ENCODE data around the gene CCDC191. TPM values are rescaled to one million over a fixed set of nuclear protein-coding genes. Genes with fewer than 3 reads are reported as not detected.

The CCDC191 gene
- total RNA-seq, 2 donors from 2014 or later, result 1.4 to 2.3 TPM

DNA sequence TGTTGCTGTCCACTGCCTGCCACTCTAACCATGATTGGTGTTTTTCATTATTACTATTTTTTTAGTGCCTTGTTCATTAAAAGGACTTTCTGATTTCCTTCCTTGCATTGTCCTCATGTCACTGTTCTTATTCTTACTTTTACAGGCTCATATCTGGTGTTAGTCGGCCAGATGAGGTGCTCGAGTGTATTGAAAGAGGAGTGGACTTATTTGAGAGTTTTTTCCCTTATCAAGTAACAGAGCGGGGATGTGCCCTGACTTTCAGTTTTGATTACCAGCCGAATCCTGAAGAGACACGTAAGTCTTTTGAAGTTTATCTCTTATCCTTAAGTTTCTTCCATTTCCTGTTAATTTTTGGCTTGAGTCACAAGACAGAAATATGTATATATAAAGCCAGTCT lies 23.4 kb upstream of the CCDC191 start:
- no peak overlapping the region for H3K4me3 Mint-ChIP-seq
- H3K27ac Mint-ChIP-seq, result peak overlapping the region; percentile 2
- no peaks in the 10 kb centered on the region for H3K27me3 Mint-ChIP-seq
- no peak for ATAC-seq (replicated peaks)
- H3K4me1 Mint-ChIP-seq, result no peaks in the 10 kb centered on the region
- no peaks in the 10 kb centered on the region for H3K9me3 Mint-ChIP-seq
- H3K36me3 Mint-ChIP-seq (ENCODE audit: low read depth), result peaks cover 100% of the 10 kb centered on the region

DNA sequence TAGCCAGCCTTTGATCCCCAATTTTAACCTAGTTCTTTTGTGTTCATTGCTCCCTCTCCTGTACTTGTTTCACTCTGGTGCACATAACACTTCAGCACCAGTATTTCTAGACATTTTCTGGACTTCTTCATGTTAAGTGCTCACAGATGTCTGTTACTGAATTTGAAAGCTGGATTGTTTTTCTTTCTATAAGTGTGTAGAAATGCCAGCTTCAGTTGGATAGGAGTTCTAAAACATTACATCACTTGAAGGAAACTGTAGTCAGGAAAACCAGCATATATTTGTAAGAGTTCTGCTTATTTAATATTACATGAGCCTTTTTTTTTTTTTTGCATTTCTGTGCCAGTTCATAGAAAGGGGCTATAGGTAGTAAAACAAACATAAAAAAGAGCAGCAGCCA lies 21.8 kb upstream of the CCDC191 start:
- H3K27ac Mint-ChIP-seq, result no peak overlapping the region
- no peak for ATAC-seq (replicated peaks)
- H3K36me3 Mint-ChIP-seq (ENCODE audit: low read depth), result peaks cover 100% of the 10 kb centered on the region
- H3K4me3 Mint-ChIP-seq, result no peak overlapping the region
- H3K27me3 Mint-ChIP-seq, result no peaks in the 10 kb centered on the region
- no peaks in the 10 kb centered on the region for H3K4me1 Mint-ChIP-seq
- H3K9me3 Mint-ChIP-seq, result no peaks in the 10 kb centered on the region

DNA sequence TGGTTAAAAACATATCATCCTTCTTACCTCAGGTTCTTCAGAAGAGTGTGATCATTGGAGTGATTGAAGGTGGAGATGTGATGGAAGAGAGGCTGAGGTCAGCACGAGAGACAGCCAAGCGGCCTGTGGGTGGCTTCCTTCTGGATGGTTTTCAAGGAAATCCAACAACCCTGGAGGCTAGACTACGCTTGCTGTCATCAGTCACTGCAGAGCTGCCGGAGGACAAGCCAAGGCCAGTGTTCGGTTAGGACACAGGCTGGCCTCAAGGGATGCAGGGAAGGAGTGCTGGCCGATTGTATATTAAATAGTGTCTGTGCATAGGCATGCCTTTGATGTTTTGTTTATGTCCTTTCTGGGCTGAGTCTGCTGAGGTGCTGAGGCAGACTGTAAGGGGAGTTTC lies 20.4 kb upstream of the CCDC191 start:
- H3K4me3 Mint-ChIP-seq, result no peak overlapping the region
- H3K27me3 Mint-ChIP-seq, result no peaks in the 10 kb centered on the region
- H3K27ac Mint-ChIP-seq, result no peak overlapping the region
- H3K9me3 Mint-ChIP-seq, result no peaks in the 10 kb centered on the region
- ATAC-seq (replicated peaks), result no peak
- H3K36me3 Mint-ChIP-seq (ENCODE audit: low read depth), result peaks cover 100% of the 10 kb centered on the region
- H3K4me1 Mint-ChIP-seq, result no peaks in the 10 kb centered on the region

DNA sequence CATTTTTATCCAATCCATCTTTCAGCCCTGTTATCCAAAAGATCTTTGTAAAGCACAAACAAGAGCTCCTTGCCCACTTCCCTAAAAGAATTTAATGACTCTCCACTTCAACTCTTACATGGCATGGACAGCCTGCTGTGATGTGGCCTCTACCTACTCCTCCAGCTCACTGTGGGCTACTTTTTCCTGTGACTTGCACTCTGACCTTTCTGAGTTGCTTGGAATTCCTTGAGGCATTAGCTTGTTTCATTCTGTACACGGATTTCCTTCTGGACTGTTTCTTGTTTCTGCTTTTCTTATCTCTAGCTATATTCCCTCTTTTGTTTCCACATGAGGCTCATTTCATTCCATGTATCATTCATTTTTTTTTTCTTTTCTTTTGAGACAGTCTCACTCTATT lies 15.5 kb upstream of the CCDC191 start:
- Mint-ChIP-seq H3K27ac (no peak overlapping the region), H3K36me3 (ENCODE audit: low read depth) (peaks cover 100% of the 10 kb centered on the region), H3K27me3 (no peaks in the 10 kb centered on the region), H3K9me3 (no peaks in the 10 kb centered on the region), H3K4me1 (no peaks in the 10 kb centered on the region), H3K4me3 (no peak overlapping the region)
- no peak for ATAC-seq (replicated peaks)

DNA sequence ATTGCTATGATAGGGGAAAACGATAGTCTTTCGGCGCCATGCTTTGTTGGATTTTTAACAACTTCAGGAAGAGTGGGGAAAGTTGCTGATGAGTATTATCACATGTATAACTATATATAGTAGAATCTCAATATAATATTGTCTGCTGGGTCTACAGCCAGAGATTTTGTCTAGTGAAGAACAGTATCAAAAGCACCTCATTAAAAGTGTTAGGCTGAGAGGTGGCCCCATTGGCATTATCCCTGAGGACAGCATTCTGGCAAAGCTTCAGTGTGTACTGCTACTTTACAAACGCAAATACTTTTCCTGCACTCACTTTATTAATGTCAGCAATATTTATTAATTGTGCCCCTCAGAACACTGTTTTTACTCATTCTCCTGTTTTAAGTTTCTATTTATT lies 12.0 kb upstream of the CCDC191 start:
- Mint-ChIP-seq H3K9me3 (no peaks in the 10 kb centered on the region), H3K4me3 (no peak overlapping the region), H3K27ac (no peak overlapping the region), H3K27me3 (no peaks in the 10 kb centered on the region), H3K36me3 (ENCODE audit: low read depth) (peaks cover 96% of the 10 kb centered on the region), H3K4me1 (no peaks in the 10 kb centered on the region)
- ATAC-seq (replicated peaks), result no peak

DNA sequence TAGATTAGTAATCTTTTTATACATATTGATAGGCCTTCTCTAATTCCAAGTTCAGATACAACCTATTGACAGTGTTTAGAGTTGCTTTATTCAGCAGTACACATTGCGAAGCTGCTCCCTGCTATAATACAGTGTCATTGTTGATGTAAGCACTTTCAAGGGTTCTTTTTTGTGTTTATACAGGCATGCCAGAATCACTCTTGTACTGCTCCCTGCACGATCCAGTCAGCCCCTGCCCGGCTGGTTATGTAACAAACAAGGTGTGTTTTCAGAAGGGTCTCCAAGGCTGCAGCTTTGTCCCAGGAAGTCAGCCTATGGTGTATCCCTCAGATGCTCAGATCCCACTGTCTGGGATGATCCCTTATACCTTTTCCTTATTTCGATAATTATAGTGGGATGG lies 11.5 kb upstream of the CCDC191 start:
- H3K4me3 Mint-ChIP-seq, result no peak overlapping the region
- H3K27me3 Mint-ChIP-seq, result no peaks in the 10 kb centered on the region
- no peaks in the 10 kb centered on the region for H3K4me1 Mint-ChIP-seq
- peaks cover 91% of the 10 kb centered on the region for H3K36me3 Mint-ChIP-seq (ENCODE audit: low read depth)
- ATAC-seq (replicated peaks), result no peak
- H3K27ac Mint-ChIP-seq, result no peak overlapping the region
- H3K9me3 Mint-ChIP-seq, result no peaks in the 10 kb centered on the region

DNA sequence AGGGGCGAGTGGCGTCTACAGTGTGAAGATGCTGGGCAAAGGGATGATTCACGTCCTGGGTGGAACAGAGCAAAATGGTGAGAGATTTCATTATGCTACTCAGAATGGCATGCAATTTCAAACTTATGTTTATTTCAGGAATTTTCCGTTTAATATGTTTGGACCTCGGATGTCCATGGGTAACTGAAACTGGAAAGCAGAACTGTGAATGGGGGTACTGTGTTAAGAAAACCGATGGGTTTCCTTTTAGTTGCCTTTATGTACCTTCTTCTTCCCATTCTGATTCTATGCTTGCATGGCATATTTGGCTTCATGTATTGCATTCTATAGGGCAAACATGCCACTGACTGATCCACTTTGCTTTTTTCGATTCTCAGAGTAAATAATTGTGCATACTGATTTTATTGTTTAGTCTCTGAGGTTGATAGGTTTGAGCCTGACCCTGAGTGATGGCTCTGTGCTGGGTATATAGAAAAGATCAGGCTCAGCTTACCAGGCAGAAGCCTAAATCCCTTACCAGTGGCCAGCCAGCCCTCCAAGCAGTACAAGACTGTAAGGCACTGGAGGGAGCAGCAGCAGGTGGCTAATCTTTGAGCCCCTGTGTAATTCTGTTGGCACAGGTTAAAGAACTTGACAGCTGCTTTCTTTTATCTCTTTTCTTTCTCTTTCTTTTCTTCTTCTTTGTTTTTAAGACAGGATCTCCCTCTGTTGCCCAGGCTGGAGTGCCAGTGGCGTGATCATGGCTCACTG lies 4.8 kb upstream of the CCDC191 start:
- H3K27ac Mint-ChIP-seq, result peak overlapping the region; percentile 51
- H3K27me3 Mint-ChIP-seq, result no peaks in the 10 kb centered on the region
- no peak overlapping the region for H3K4me3 Mint-ChIP-seq
- H3K36me3 Mint-ChIP-seq (ENCODE audit: low read depth), result peaks cover 74% of the 10 kb centered on the region
- H3K9me3 Mint-ChIP-seq, result no peaks in the 10 kb centered on the region
- H3K4me1 Mint-ChIP-seq, result peaks cover 27% of the 10 kb centered on the region
- ATAC-seq (replicated peaks), result no peak

DNA sequence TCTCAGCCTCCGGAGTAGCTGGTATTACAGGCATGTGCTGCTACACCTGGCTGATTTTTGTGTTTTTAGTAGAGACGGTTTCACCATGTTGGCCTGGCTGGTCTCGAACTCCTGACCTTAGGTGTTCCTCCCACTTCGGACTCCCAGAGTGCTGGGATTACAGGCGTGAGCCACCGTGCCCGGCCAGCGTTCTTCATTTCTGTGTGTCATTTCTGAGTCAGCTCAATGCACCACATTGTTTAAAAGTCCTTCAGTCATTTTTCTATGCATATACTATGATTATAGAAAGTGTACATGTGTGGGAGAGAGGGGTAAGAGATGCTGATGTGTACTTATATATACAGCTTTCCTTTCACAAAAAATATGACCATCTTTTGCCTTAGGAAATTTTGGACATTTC lies 2.3 kb upstream of the CCDC191 start:
- H3K36me3 Mint-ChIP-seq (ENCODE audit: low read depth), result peaks cover 51% of the 10 kb centered on the region
- peak overlapping the region; percentile 32 for H3K27ac Mint-ChIP-seq
- no peaks in the 10 kb centered on the region for H3K27me3 Mint-ChIP-seq
- ATAC-seq (replicated peaks), result no peak
- H3K9me3 Mint-ChIP-seq, result no peaks in the 10 kb centered on the region
- H3K4me3 Mint-ChIP-seq, result peak overlapping the region; percentile 84
- peaks cover 32% of the 10 kb centered on the region for H3K4me1 Mint-ChIP-seq

DNA sequence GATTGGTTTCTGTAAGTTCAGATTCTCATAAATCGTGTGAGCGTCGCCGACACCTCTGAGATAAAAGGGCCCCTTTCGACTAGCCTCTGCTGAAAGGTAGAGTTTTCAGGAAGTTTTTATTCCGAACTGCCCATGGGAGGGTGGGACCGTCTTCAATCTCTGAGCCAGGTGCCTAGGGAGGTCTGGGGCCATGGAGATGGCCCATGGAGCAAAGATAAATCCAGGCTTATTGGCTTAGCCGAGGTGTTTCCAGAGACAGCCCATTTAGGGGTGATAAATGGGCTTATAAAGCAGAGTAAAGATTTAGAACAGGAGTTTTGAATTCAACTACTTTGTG lies 653 bp upstream of the CCDC191 start:
- H3K4me1 Mint-ChIP-seq, result peaks cover 32% of the 10 kb centered on the region
- peaks cover 44% of the 10 kb centered on the region for H3K36me3 Mint-ChIP-seq (ENCODE audit: low read depth)
- ATAC-seq (replicated peaks), result peak; percentile 3
- peak overlapping the region; percentile 84 for H3K4me3 Mint-ChIP-seq
- peak overlapping the region; percentile 89 for H3K27ac Mint-ChIP-seq
- H3K27me3 Mint-ChIP-seq, result no peaks in the 10 kb centered on the region
- H3K9me3 Mint-ChIP-seq, result no peaks in the 10 kb centered on the region

DNA sequence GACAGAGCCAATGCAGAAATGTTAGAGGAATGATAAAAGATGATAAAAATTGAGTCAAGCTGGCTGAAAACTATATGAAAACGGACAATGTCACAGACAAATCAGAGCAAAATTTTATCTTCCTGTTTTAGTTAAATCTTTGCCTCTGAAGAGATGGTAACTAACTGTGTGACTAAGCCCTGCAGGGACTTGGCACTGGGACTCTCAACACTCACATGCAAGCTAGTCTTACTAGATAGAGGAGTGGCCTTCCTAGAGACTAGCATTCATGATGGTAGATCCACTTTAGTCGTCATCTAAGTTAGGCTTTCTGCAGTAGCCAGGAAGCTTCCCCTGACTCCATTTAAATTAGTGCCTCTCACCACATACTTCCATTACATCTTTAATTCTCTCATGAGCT lies 4.1 kb downstream of the CCDC191 start:
- H3K36me3 Mint-ChIP-seq (ENCODE audit: low read depth), result peaks cover 7% of the 10 kb centered on the region
- no peak overlapping the region for H3K4me3 Mint-ChIP-seq
- peaks cover 6% of the 10 kb centered on the region for H3K4me1 Mint-ChIP-seq
- no peak overlapping the region for H3K27ac Mint-ChIP-seq
- H3K27me3 Mint-ChIP-seq, result no peaks in the 10 kb centered on the region
- ATAC-seq (replicated peaks), result no peak
- no peaks in the 10 kb centered on the region for H3K9me3 Mint-ChIP-seq

DNA sequence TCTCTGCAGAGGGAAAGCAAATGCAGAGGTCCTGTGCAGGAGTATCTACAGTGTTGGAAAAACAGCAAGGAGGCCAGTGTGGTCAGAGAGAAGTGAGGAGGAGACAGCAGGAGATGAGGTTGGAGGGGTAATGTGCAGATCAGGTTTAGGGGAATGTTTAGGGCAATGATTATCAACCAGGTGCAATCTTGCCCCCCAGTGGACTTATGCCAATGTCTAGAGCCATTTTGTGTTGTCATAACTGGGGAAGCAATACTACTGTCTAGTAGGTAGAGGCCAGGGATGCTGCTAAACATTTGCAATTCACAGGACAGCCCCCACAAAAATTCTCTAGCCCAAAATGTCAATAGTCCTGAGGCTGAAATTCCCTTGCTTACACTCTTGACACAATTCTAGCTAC lies 13.1 kb downstream of the CCDC191 start:
- no peak overlapping the region for H3K4me3 Mint-ChIP-seq
- no peaks in the 10 kb centered on the region for H3K27me3 Mint-ChIP-seq
- no peaks in the 10 kb centered on the region for H3K9me3 Mint-ChIP-seq
- no peaks in the 10 kb centered on the region for H3K4me1 Mint-ChIP-seq
- no peak for ATAC-seq (replicated peaks)
- H3K27ac Mint-ChIP-seq, result no peak overlapping the region
- H3K36me3 Mint-ChIP-seq (ENCODE audit: low read depth), result no peaks in the 10 kb centered on the region

DNA sequence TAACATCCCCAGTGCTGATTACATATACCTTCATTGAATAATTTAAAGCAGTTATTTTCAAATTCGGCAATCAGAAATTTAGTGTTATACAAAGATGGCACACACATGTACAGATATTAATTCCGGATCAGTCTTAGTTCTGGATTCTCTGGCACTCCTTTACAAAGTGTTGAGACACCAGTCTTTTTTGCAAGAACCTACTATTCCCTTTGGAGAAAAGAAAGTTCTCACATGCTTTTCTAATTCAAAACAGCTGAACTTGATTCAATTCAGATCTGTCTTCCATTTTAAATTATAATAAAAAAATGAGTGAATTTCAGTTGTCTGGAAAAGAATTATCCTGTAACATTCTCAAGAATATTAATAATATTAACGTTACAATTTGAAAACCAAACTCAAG lies 20.4 kb downstream of the CCDC191 start:
- Mint-ChIP-seq H3K27me3 (no peaks in the 10 kb centered on the region), H3K36me3 (ENCODE audit: low read depth) (peaks cover 18% of the 10 kb centered on the region), H3K27ac (no peak overlapping the region), H3K4me1 (no peaks in the 10 kb centered on the region), H3K4me3 (no peak overlapping the region), H3K9me3 (no peaks in the 10 kb centered on the region)
- ATAC-seq (replicated peaks), result no peak

DNA sequence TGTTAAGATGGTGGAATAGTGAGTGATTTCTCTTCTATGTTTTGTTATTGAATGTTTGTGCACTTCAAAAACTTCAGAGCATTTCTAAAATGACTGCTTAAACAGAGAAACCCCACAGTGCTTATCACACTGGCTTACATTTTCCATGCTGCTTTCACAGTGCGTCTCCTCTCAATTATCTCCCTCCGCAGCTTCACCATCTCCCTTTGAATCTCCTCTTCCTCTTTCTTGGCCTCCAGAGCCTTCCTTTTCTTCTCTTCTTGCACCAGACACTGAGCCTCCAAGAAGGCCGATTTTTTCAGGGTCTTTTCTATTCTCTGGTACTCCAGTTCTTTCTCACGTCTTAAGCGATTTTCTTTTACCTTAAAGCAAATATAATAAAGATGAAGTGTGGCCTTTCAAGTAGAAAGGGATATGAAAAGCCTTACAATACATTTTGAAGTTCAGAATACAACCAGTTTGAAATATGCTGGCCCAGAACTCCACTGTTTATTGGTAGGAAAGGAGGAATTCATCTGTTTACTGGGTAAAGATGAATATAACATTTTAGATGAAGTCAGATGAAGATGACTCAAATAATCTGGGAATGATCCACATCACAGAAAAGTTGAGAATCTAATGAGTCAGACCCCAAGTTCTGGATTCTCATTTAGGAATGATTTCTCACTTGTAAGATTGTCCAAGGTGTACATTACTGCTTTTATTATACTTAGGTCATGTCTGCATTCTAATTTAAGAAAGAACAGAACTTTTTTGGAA lies 21.4 kb downstream of the CCDC191 start:
- peaks cover 18% of the 10 kb centered on the region for H3K36me3 Mint-ChIP-seq (ENCODE audit: low read depth)
- H3K27me3 Mint-ChIP-seq, result no peaks in the 10 kb centered on the region
- no peak overlapping the region for H3K4me3 Mint-ChIP-seq
- peak overlapping the region; percentile 13 for H3K27ac Mint-ChIP-seq
- no peak for ATAC-seq (replicated peaks)
- no peaks in the 10 kb centered on the region for H3K4me1 Mint-ChIP-seq
- H3K9me3 Mint-ChIP-seq, result no peaks in the 10 kb centered on the region

DNA sequence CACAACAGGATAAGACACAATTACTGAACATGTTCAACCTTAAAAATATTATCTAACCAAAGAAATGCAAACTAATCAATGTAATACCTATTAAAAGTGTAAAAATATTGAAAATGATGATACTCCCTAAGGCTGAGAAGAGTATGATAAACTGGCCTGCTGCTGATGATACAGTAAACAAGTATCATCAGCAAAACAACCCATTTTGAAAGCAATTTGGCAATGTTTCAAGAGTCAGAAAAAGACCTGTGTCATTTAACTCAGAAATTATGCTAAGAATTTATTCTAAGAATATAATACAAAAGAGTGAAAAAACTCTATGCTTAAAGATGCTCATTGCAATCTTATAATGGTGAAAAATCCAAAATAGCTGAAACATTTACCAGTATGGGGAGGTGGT lies 22.1 kb downstream of the CCDC191 start:
- H3K27ac Mint-ChIP-seq, result no peak overlapping the region
- no peaks in the 10 kb centered on the region for H3K4me1 Mint-ChIP-seq
- H3K36me3 Mint-ChIP-seq (ENCODE audit: low read depth), result peaks cover 18% of the 10 kb centered on the region
- no peaks in the 10 kb centered on the region for H3K27me3 Mint-ChIP-seq
- H3K9me3 Mint-ChIP-seq, result no peaks in the 10 kb centered on the region
- no peak overlapping the region for H3K4me3 Mint-ChIP-seq
- no peak for ATAC-seq (replicated peaks)

DNA sequence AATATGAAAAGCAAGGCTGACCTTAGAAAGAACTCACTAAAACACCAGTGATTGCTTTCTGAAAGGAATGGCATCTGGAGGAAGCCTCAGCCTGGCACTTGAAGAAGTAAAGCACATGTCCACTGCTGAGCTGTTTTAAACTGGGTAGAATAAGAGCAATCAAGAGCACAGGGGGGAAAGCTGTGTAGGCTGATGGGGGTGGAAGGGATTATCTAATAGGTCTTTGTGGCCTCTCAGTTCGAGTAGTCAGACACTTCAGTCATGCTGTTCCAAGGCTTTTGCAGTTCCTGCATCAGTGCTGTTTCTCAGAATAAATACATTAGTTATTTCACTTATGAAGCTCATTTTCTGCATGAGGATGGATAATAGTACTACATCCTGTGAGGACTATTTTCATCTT lies 22.6 kb downstream of the CCDC191 start:
- peaks cover 18% of the 10 kb centered on the region for H3K36me3 Mint-ChIP-seq (ENCODE audit: low read depth)
- no peaks in the 10 kb centered on the region for H3K9me3 Mint-ChIP-seq
- H3K4me3 Mint-ChIP-seq, result no peak overlapping the region
- no peak for ATAC-seq (replicated peaks)
- no peaks in the 10 kb centered on the region for H3K27me3 Mint-ChIP-seq
- no peaks in the 10 kb centered on the region for H3K4me1 Mint-ChIP-seq
- H3K27ac Mint-ChIP-seq, result no peak overlapping the region
